Ovary (tissue), 9 donors: ENCODE results near the gene GPAM. TPM values are rescaled to one million over a fixed set of nuclear protein-coding genes. Genes with fewer than 3 reads are reported as not detected.
"Not testable (repeated sequence)": the region's sequence is repeated elsewhere in the genome, so short reads cannot be mapped to it uniquely, and the experiment has no call there.

Source experiments
- DNase-seq, 5 donors: peaks; one replicate each; pipeline ENCODE4 v3.0.0-alpha.2; 2019 to 2020
- H3K27ac ChIP-seq, 2 donors: fragments of 200-600 bp; one replicate each; pipeline versions ENCODE4 v1.5.1 to v1.8.0; 2019 to 2022
- H3K27me3 ChIP-seq: fragments of 200-600 bp; one replicate; pipeline ENCODE4 v1.8.0; 2022
- H3K36me3 ChIP-seq: fragments of 200-600 bp; sonication (generic); one replicate; pipeline ENCODE4 v1.5.1; 2019
- H3K4me1 ChIP-seq: one replicate; pipeline ENCODE4 v1.8.1; 2013; ENCODE audit warnings: mild to moderate bottlenecking, moderate library complexity; ENCODE audit not compliant: insufficient read depth
- H3K4me3 ChIP-seq: fragments of 200-600 bp; sonication (generic); one replicate; pipeline ENCODE4 v1.5.1; 2017
- H3K9me3 ChIP-seq, 2 donors: fragments of 200-600 bp in 1 of 2; sonication (generic) in 1 of 2; one replicate each; pipeline versions ENCODE4 v1.5.1 to v1.8.1; 2013 to 2019; ENCODE audit warnings: mild to moderate bottlenecking in 1 of 2, moderate library complexity in 1 of 2
- EP300 ChIP-seq: sonication (generic); formaldehyde crosslinking; IDR thresholded peaks from one replicate; pipeline ENCODE4 v1.6.1; 2017; ENCODE audit warnings: antibody characterized with exemption
- POLR2A ChIP-seq: fragments of 450-650 bp; IDR thresholded peaks from one replicate; pipeline ENCODE4 v1.6.1; 2017; ENCODE audit warnings: antibody characterized with exemption, mild to moderate bottlenecking, moderate library complexity
- WGBS, 3 donors: extraction: QIAGEN DNeasy Blood & Tissue Kit in 1 of 3; methylation state at CpG; one replicate each; pipeline versions ENCODE4 v1.1.5 to v1.1.7; 2013 to 2017; 5-methylcytosine and 5-hydroxymethylcytosine counted together
- intact Hi-C, 4 donors: fragments of 100-400 bp; cut with DNase I; formaldehyde crosslinking; loops; one replicate each; pipeline versions ENCODE4 v1.11.0 to v1.15.1; 2022 to 2023
- polyA plus RNA-seq, 2 donors: library from polyadenylated mRNA; stranded (reverse); fragments of 200-250 nt in 1 of 2; fragments of 350-450 nt in 1 of 2; fragmentation: Illumina TruSeq in 1 of 2; extraction: RNeasy Lipid Tissue Mini Kit (QIAGEN cat#74804) in 1 of 2; gene quantifications; one replicate each; pipeline ENCODE4 v1.2.3, GENCODE V29; 2013 to 2014
- total RNA-seq, 7 donors: library from RNA; depleted of rRNA in 2 of 7; stranded (reverse); fragments of >200 nt in 2 of 7; fragmentation: NEBNext Ultra II Directional in 3 of 7; extraction: Animal tissue kit (Norgen Biotek cat#: 25700) in 3 of 7; gene quantifications; one replicate each; pipeline versions ENCODE4 v1.1.0 to v1.2.4, GENCODE V29; 2016 to 2023
- TF ChIP-seq, protein P1 (sequence below), 3 donors: fragments of 450-650 bp in 2 of 3; fragments of 200-600 bp in 1 of 3; IDR thresholded peaks; one replicate each; pipeline versions ENCODE4 v1.5.1 to v1.8.0; 2016 to 2022; ENCODE audit warnings: antibody characterized with exemption in 3 of 3, mild to moderate bottlenecking in 1 of 3
- donor health status: DM: no; HTN: no; CAD: no; lungs with moderate emphysema.
- donor health status: DM: no; HTN: no; CAD: no.
- donor health status: Bipolar disorder and iron deficiency.
- donor health status: DM: yes; HTN: yes; CAD: no.
- donor health status: DM: no; HTN: no; CAD: no.
- donor health status: DM: yes; HTN: yes; CAD: no.

GPAM gene
- total and polyA plus RNA-seq, 9 donors: 3.3 to 22.1 (median 8.7) TPM

DNA sequence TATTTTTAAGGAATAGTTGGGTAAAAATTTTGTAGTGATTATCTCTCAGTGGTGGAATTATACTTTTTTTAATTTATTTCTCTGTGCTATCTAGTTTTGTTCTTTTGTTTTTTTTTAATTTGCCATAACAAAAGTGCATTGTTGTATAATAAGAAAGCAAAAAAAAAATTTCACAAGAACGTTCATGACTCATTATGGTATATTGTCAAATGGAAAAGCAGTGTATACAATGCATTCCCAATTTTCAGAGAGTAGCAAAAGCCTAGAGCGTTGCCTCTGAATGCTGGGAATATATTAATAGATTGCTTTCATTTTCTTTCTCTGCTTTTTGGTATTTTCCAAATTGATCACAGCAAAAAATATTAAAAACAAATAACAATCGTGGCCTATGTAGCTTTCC is 46.3 kb upstream of the GPAM start:
- 46 to 62% (median 51%) methylated on average over 3 of the region's 3 CpGs for WGBS, 3 donors
- Histone ChIP-seq H3K9me3 (no peaks in the 10 kb centered on the region), H3K4me1 (no peaks in the 10 kb centered on the region), H3K27ac (no peak overlapping the region), H3K4me3 (no peak overlapping the region), H3K36me3 (no peaks in the 10 kb centered on the region), H3K27me3 (no peaks in the 10 kb centered on the region)
- intact Hi-C loops: no loop called here
- TF ChIP-seq, protein P1, sequence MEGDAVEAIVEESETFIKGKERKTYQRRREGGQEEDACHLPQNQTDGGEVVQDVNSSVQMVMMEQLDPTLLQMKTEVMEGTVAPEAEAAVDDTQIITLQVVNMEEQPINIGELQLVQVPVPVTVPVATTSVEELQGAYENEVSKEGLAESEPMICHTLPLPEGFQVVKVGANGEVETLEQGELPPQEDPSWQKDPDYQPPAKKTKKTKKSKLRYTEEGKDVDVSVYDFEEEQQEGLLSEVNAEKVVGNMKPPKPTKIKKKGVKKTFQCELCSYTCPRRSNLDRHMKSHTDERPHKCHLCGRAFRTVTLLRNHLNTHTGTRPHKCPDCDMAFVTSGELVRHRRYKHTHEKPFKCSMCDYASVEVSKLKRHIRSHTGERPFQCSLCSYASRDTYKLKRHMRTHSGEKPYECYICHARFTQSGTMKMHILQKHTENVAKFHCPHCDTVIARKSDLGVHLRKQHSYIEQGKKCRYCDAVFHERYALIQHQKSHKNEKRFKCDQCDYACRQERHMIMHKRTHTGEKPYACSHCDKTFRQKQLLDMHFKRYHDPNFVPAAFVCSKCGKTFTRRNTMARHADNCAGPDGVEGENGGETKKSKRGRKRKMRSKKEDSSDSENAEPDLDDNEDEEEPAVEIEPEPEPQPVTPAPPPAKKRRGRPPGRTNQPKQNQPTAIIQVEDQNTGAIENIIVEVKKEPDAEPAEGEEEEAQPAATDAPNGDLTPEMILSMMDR (IDR thresholded peaks at IDR 0.05): no peak
- TF ChIP-seq EP300: no peak
- TF ChIP-seq POLR2A: no peak
- DNase-seq: no peak

DNA sequence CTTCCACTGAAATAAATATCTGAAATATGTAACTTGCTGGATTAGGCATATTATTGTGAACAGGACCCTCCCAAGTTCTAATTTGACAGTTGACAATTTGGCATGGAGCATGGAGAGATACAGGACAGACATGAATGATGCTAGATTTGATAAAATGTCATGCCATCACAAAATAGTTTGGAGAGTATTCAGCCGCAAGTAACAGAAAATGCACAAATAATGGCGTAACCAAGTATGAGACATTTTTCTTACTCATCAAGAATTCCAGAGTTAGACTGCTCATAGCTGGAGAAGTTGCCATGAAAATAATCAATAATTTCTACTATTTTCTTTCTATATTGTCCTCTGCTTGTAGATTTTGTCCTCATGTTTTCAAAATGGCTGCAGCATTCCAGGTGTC is 45.5 kb upstream of the GPAM start:
- Histone ChIP-seq H3K4me1 (no peaks in the 10 kb centered on the region), H3K36me3 (no peaks in the 10 kb centered on the region), H3K4me3 (no peak overlapping the region), H3K27ac (no peak overlapping the region), H3K9me3 (no peaks in the 10 kb centered on the region), H3K27me3 (no peaks in the 10 kb centered on the region)
- no peak for TF ChIP-seq POLR2A
- intact Hi-C loops: no loop called here
- DNase-seq: no peak
- 96 to 97% (median 97%) methylated on average over 2 of the region's 2 CpGs for WGBS, 3 donors

DNA sequence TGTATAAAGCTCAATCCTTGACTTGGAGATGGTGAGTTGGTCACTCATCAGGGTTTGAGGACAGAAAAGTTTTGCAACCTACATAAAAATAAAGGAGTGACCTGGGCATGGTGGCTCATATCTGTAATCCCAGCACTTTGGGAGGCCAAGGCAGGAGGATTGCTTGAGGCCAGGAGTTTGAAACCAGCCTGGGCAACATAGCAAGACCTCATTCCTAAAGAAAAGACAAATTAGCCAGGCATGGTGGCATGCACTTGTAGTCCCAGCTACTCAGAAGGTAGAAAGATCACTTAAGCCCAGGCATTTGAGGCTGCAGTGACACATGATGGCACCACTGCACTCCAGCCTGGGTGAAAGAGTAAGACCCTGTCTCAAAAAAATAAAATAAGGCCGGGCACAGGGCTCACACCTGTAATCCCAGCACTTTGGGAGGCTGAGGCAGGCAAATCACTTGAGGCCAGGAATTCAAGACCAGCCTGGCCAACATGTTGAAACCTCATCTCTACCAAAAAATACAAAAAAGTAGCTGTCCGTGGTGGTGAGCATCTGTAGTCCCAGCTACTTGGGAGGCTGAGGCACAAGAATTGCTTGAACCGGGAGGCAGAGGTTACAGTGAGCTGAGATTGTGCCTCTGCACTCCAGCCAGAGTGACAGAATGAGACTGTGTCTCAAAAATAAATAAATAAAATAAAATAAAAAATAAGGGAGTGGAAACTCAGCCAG is 45.0 kb upstream of the GPAM start:
- intact Hi-C loops, H3K4me1 ChIP-seq, H3K4me3 ChIP-seq, H3K27me3 ChIP-seq, H3K27ac ChIP-seq, H3K9me3 ChIP-seq, DNase-seq, H3K36me3 ChIP-seq: not testable (repeated sequence)
- WGBS, 3 donors: 78 to 83% (median 81%) methylated on average over 3 of the region's 3 CpGs

DNA sequence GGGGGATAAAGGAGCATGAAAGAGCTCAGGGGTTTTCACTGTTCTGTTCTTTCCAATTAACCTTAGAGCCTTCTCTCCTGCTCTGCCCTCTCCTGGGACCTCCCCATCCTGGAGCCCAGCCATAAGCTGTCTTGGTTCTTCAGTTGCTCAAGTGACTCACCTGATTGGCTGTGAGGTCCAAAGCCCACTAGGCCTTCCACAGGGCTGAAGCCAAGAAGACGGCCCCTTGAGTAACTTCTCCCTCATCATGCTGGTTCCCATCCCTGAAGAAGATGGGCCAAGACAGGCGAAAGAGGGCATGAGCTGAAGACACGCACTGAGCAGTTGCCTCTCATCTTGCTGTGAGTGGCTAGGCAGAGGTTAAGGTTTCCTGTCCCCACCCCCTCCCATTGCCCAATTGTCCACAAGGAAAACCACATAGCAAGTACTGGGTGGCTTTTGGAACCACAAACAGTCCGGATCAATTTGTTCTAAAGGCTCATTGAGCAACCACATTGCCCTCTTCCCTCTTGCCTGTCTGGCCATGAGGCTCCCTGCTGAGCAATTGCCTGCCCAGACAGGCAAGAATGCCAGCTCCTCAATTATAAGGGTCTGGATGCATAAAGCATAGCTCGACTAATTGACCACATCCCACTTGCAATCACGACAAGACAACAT is 43.9 kb upstream of the GPAM start:
- no peak for DNase-seq

DNA sequence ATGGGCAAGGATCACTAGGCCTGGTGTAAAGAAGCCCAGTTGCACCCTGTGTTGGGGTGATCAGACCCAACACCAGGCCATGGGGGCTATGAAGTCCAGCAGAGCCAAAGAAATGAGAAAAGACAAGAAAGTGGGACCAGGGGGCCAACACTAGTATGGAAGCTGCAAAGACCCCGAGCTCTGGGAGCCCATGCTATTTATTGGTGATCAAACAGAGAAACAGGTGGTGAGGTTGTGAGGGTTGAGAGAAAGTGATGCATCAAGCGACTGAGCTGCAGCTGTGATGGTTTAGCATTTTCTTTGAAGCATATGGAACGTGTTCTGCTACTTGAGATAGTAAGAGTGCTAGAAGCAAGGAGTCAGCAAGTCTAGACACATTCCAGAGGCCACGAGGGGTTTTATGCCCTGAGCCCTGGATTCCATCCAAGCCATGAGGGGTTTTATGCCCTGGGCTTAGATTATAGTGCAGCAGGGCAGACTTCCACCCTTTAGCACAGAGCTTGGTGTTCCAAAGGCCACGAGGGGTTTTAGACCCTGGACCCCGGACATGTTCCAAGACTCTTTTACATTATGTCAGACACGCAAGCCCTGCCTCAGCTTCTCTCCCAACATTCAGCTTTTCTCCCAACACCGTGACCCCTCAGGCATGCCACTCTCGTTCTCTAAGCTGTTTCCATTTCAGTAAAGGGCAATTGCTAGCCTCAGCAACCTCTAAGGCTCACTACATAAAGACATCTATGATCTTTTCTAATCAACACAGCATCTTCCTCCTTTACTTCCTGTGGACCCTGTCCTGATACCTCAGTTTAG is 43.1 kb upstream of the GPAM start:
- Histone ChIP-seq H3K27ac (no peak overlapping the region), H3K36me3 (no peaks in the 10 kb centered on the region), H3K4me1 (no peaks in the 10 kb centered on the region), H3K4me3 (no peak overlapping the region), H3K9me3 (no peaks in the 10 kb centered on the region), H3K27me3 (no peaks in the 10 kb centered on the region)
- DNase-seq: no peak
- WGBS, 3 donors: 71 to 76% (median 75%) methylated on average over 9 of the region's 9 CpGs
- no peak for TF ChIP-seq EP300
- no peak for TF ChIP-seq POLR2A
- TF ChIP-seq, protein P1 (IDR thresholded peaks at IDR 0.05): no peak
- intact Hi-C loops: no loop called here

More for the DNA sequence above, 43.9 kb upstream of the GPAM start:
- no peak overlapping the region for H3K27ac ChIP-seq
- WGBS, 3 donors: 62 to 73% (median 71%) methylated on average over 6 of the region's 6 CpGs
- TF ChIP-seq, protein P1 (IDR thresholded peaks at IDR 0.05): no peak
- TF ChIP-seq EP300 (no peak), POLR2A (no peak)
- no peak overlapping the region for H3K4me3 ChIP-seq
- H3K36me3 ChIP-seq: no peaks in the 10 kb centered on the region
- H3K27me3 ChIP-seq: no peaks in the 10 kb centered on the region
- intact Hi-C loops: no loop called here
- no peaks in the 10 kb centered on the region for H3K4me1 ChIP-seq
- H3K9me3 ChIP-seq: no peaks in the 10 kb centered on the region
